HG03045 (cell line): ENCODE data around the gene TSC22D1.
"Not testable (repeated sequence)": the region's sequence is repeated elsewhere in the genome, so short reads cannot be mapped to it uniquely, and the experiment has no call there.

Experiments
- ATAC-seq: cut with Tn5 transposase; IDR thresholded peaks from one replicate; pipeline ENCODE4 v1.9.1; 2021; ENCODE audit warnings: mild to moderate bottlenecking, moderate library complexity; ENCODE audit not compliant: unreplicated experiment

TSC22D1 gene

DNA sequence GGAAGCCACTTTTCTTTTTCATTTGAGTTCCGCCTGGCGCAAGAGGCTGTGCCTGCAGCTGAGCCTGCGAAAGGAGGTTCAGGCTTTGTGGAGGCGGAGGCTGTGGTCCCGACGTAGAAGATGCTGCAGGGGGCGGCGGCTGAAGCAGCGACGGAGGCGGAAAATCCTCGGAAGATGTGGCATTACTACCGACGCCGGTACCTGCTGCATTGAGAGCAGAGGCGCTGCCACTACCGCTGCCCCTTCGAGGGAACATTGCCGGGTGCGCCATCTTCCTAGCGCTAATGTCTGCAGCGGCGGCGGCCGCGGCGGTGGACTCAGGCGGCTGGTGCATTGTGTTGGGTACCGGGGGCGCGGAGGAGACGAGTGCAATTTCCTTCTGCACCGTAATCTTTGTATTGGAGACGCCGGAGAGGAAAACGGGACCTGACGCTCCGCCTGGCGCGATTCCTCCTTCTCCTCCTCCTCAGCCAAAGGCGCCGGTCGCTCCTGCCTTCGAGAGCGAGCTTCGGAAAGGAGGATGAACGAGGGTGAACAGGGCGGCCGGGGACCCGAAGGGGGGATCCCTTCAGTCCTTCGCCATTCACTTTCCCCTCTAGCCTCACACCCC is at the start of gene TSC22D1:
Gene TSC22D1, minus strand, starts transcription at position 590 of the 610 bp plus-strand sequence. Its CDS starts 256 bp downstream, at position 334.
- no peak for ATAC-seq

DNA sequence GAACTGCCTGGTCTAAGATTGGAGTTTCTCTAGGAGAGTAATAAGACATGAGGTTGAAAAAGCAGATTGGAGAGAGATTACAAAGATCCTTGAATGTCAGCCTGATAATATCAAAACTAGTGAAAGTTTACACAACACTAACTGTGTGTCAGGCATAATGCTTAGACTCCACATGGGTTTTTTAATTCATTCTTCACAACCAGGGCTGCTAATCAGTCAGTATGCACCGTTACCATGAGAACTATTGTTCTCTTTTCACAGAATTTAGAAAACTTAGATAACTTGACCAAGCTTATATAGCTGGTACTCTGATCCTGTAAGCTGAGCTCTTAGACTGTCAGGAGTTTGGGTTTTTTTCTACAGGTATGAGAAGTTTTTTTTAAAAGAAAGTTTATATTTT is 46.6 kb upstream of the TSC22D1 start:
- no peak for ATAC-seq

DNA sequence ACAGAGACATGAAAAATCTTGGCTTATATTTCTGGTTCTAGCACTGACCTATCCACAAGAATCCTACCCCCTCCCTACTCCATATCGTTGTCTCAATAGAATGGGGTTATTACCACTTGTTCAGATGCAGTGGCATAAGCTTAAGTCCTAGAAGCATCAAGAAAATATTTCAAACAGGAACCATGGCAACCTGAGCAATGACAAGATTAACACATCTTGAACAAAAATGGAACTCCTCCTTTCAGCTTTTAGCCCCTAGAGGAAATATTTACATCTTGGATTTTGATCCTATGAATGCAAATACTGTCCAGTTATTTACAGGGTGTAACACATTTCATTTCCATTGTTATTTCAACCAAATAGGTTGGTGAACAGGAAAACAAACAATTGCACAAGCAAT is 46.1 kb upstream of the TSC22D1 start:
- no peak for ATAC-seq

GRCh38 chr13:44620057-44620456 is 43.9 kb upstream of the TSC22D1 start:
- no peak for ATAC-seq

DNA sequence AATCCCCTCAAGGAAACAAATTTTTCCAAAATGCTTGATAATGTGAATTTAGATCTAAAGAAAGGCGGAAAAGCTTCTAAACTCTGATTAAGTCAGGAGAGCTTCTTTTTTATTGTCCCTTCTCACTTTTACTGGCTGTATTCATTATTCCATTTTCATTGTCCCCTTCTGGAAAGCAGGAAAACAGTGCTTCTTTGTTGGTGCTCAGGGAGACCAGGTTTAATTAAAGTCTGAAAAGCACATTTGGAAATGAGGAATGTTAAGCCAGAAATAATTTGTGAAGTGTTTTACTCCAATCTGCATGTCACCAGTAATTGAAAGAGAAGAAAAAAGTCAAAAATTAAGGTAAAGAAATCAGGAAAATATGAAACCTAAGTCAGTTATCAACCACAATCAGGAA is 43.5 kb upstream of the TSC22D1 start:
- no peak for ATAC-seq

DNA sequence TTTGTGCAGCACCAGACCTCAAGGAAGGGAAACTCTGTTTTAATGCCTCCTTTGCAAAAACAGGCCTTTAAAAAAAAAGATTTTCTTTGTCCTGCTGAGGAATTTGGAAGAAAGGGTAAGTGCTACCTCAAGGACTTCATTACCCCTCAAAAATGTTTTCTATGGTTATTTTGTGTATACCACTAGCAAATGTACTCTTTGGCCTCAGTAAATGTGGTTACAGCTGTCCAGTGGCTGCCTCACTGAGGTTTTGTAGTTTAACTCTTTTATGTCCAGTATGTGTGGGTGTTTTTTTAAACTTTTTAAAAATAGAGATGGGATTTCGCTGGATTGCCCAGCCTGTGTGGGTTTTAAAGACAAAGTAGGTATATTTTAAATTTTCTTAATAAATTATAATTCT is 42.2 kb upstream of the TSC22D1 start:
- ATAC-seq = no peak

DNA sequence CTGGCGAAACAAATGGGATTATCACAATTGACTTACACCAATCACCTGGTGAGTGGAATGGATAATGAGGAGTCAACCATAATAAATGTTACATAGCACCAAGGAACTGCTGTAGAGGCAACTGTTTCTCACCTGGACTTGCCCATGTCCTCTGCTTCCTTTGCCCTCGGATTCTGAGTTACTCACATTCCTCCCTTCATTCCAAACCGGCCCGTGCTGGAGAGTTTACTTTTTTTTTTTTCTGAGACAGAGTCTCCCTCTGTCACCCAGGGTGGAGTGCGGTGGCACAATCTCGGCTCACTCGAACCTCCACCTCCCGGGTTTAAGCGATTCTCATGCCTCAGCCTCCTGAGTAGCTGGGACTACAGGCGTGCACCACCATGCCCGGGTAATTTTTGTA is 41.5 kb upstream of the TSC22D1 start:
- no peak for ATAC-seq

- no peak for ATAC-seq
Measured at GRCh38 chr13:44609137-44609536, 33.0 kb upstream of the TSC22D1 start.

GRCh38 chr13:44605721-44606120 is 29.6 kb upstream of the TSC22D1 start:
- no peak for ATAC-seq

- ATAC-seq = no peak
Measured at GRCh38 chr13:44605275-44605674, 29.1 kb upstream of the TSC22D1 start.

DNA sequence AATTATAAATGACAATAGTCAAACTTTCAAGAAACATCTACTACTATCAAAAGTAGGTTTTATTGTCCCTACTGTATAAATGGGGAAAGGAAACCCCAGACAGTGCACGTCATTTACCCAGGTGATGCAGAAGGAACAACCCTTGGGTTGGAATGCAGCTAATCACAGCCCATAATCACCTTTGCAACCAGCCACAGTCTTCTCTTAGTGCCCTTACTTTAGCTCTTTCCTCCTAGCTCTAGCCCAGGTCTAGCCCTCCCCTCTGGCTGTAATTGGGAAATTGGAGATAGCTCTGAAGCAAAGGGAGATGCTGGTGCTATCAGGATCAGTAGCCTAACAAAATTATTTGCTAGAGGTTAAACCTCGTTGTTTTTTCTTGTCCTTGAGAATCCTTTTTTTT is 25.5 kb upstream of the TSC22D1 start:
- no peak for ATAC-seq

DNA sequence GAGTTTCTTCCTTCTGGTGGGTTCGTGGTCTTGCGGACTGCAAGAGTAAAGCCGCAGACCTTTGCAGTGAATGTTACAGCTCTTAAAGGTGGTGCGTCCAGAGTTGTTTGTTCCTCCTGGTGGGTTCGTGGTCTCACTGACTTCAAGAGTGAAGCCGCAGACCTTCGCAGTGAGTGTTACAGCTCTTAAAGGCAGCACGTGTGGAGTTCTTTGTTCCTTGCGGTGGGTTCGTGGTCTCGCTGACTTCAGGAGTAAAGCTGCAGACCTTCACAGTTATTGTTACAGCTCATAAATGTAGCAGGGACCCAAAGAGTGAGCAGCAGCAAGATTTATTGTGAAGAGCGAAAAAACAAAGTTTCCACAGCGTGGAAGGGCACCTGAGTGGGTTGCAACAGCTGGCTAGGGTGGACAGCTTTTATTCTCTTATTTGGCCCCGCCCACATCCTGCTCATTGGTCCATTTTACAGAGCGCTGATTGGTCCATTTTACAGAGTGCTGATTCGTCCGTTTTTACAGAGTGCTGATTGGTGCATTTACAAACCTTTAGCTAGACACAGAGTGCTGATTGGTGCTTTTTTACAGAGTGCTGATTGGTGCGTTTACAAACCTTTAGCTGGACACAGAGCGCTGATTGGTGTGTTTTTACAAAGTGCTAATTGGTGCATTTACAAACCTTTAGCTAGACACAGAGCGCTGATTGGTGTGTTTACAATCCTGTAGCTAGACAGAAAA is 17.9 kb upstream of the TSC22D1 start:
- not testable (repeated sequence) for ATAC-seq

DNA sequence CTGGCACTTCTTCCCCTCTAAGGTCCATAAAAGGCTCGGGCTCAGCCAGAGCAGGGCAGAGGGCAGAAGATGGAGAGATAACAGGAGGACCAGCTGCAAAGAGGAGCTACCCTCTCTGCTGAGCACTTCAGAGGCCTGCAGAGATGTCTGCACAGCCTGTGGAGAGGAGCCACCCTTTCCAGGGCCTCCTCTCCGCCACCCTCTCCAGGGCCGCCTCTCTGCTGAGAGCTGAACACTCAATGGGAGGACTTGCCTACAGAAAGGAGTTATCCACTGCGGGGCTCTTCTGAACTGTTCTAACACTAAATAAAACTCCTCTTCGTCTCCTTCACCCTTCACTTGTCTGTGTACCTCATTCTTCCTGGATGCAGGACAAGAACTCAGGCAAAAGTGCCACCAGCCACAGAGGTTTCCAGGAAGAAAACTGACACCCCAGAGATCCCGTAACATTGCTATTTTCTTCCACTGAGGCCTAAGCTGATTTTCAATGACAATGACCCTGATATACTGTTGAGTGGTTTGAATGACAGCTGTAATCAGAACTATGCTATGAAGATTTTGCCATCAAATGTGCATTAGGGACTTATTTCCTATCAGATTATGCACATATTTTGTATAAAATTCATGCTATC is 16.2 kb upstream of the TSC22D1 start:
- no peak for ATAC-seq

DNA sequence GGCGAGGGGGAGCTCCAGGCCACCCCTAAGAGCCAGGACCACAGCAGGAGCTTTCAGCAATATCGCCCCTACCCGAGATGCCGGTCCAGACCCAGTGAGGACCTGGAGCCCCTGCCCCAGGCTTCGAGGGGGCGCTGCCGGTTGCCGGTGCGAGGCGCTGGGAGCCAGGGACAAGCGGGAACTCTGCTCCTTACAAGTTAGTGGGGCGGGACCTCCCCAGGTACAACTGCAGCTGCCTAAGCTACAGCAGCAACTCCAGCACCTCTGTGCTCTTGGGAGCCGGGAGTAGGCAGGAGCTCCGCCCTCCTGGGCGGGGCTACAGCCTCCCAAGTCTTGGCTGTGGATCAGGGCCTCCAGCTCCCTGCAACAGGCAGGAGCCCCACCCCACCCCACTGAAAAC is 15.2 kb upstream of the TSC22D1 start:
- ATAC-seq = no peak

- no peak for ATAC-seq
Measured at GRCh38 chr13:44583137-44583536, 7.0 kb upstream of the TSC22D1 start.

GRCh38 chr13:44578067-44578400 is 1.9 kb upstream of the TSC22D1 start:
- ATAC-seq = no peak

GRCh38 chr13:44577236-44578066 is 1.3 kb upstream of the TSC22D1 start:
- peak; percentile 69 for ATAC-seq

DNA sequence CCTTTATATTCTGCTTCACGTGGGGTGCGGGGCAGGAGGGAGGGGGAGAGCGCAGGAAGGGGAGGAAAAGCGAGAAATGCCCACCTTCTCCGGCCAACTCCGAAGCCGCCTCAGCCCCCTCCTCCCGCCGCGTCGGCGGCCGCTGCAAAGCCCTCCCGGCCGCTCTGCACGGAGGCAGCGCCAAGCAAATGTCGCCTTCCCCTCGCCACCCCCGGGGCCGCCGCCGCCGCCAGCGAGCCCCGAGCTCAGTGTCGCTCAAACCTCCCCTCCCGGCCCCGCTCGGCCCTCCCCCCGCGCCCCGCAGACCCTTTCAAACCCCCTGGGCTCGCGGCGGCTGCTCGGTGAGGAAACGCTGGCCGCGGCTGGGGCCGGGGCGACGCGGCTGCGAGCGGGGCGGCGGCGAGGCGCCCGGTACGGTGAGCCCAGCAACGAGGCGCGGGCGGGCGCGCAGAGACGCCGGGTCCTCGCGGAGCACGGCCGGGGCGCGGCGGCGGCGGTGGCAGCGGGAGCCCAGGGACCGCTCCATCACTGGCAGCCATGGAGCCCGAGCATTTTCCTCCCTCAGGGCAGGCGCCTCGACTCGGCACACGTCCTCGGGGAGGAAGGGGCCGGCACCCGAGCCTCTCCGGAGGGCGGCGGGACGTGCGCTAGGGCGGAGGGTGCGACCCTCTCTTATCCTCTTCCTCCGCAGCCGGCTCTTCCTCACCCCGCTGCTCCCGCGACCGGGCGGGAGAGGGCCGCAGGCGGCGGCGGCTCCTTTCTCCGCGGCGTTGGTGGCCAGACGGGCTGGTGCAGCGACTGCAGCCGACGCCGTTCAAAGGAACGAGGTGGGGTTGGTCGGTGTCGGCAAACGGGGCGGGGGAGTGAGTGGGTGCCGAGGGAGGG is 463 bp upstream of the TSC22D1 start:
- ATAC-seq = peak; percentile 25

GRCh38 chr13:44575035-44575434 is 1.1 kb downstream of the TSC22D1 start:
- no peak for ATAC-seq

GRCh38 chr13:44574466-44574855 is 1.7 kb downstream of the TSC22D1 start:
- no peak for ATAC-seq
